Subcutaneous adipose tissue (tissue), 4 donors: ENCODE measurements around the gene MUC22. TPM values are rescaled to one million over a fixed set of nuclear protein-coding genes. Genes with fewer than 3 reads are reported as not detected.

ENCODE experiments used
- total RNA-seq, 4 donors: library from RNA; depleted of rRNA; stranded (reverse); fragments of >200 nt; gene quantifications; one replicate each; pipeline ENCODE4 v1.1.0, GENCODE V29; 2016
- TF ChIP-seq, protein P1 (sequence below): fragments of 450-650 bp; IDR thresholded peaks from one replicate; pipeline ENCODE4 v1.5.1; 2016; ENCODE audit warnings: low read depth, mild to moderate bottlenecking, control low read depth, antibody characterized with exemption, moderate library complexity

Gene MUC22
- total RNA-seq, 4 donors from 2014 or later, result not detected

DNA sequence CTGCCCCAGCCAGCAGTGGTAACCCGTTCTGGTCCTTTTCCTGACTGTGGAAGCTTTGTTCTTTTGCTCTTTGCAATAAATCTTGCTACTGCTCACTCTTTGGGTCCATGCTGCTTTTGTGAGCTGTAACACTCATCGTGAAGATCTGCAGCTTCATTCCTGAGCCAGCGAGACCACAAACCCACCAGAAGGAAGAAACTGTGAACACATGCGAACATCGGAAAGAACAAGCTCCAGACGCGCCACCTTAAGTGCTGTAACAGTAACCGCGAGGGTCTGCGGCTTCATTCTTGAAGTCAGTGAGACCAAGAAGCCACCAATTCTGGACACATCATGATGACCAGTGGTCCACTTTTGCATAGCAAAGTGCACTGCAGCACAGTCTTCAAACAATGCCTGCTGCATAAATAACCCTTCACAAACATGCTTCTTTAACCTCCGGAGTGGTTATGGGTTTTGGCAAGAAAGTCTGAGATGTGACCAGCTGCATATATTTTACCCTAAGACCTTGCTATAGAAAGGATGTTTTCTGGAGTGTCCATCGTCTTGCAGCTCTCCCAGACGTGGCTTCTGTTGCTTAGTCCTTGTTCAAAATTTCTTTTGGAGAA lies 8.9 kb upstream of the MUC22 start:
- TF ChIP-seq, protein P1, sequence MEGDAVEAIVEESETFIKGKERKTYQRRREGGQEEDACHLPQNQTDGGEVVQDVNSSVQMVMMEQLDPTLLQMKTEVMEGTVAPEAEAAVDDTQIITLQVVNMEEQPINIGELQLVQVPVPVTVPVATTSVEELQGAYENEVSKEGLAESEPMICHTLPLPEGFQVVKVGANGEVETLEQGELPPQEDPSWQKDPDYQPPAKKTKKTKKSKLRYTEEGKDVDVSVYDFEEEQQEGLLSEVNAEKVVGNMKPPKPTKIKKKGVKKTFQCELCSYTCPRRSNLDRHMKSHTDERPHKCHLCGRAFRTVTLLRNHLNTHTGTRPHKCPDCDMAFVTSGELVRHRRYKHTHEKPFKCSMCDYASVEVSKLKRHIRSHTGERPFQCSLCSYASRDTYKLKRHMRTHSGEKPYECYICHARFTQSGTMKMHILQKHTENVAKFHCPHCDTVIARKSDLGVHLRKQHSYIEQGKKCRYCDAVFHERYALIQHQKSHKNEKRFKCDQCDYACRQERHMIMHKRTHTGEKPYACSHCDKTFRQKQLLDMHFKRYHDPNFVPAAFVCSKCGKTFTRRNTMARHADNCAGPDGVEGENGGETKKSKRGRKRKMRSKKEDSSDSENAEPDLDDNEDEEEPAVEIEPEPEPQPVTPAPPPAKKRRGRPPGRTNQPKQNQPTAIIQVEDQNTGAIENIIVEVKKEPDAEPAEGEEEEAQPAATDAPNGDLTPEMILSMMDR, result no peak

DNA sequence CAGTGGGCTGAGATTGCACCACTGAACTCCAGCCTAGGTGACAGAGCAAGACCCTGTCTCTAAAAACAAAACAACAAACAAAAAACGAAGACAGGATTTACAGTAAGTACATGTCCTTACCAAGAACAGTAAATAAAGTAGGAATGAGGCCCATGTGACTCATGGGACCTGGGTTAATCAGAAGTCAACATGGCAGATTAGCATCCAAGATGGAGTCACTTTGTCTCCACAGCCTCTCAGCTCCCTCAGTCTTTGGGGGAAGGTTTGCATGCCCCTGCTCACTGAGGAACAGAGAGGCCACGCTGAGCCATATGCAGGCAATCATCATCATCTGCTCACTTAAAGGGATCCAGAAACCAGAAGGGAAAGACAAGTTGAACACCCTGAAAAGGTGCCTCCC lies 7.8 kb upstream of the MUC22 start:
- TF ChIP-seq, protein P1, result no peak

DNA sequence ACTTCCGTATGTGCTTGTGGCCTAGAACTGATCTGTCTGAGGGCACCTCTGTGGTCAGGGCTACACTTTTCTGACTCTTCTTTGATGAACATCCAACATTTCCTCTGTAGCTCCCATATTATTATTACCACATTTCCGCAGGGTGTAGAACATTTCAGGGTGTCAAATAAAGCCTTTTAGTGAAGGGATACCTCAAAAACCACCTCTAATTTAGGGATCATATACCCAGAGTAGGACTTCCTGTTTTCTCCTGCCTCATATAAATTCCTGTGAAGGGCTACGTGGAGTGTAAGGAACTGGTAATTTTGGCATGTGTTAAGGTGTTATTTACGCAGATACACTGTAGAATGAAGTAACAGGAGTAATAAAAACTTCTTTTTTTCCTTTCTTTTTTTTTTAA lies 5.5 kb upstream of the MUC22 start:
- TF ChIP-seq, protein P1, result no peak

DNA sequence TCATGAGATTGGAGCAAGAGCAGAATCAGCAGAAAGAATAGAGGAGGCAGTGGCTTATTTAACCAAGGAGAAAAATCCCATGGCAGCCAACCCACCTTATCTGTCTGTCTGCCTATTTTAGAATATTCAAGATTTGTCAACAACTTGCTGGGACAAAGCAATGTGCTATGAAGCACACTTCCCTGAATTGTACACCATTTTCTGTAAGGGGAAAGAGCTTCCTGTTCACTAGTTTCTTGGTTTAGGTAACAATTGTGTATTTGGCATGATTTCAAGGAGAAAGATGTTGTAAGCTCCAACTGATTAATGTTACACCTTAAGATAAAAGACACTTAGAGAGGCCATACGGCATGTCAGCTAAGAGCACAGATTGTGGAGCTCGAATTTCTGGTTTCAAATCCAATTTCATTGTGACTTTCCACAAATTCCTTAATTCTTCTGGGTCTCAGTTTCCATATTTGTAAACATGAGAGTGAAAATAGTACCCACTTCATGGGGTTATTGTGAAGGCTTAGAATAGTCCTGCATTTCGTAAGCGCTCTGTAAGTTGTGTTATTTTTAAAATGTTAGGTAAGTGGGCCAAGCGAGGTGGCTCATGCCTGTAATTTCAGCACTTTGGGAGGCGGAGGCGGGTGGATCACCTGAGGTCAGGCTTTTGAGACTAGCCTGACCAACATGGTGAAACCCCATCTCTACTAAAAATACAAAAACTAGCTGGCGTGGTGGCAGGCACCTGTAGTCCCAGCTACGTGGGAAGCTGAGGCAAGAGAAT lies 4.8 kb upstream of the MUC22 start:
- TF ChIP-seq, protein P1, result no peak

DNA sequence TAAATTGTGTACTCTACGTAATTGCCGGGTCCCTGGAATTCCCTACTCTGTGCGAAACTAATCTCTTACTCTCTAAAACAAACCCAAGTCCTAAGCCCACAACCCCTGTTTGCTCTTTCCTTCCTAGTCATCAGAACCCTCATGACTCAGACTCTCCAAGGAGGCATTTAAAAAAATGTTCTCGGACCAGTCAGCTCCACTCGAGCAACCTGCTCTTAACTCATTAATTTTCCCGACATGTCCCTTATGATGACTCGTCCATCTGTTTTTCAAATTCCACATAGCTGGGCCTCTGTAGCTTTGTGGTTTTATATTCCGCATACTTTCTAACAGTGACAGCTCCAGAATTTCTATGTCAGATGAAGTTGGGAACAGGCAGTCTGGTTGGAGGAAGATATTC lies 2.6 kb upstream of the MUC22 start:
- TF ChIP-seq, protein P1, result no peak

DNA sequence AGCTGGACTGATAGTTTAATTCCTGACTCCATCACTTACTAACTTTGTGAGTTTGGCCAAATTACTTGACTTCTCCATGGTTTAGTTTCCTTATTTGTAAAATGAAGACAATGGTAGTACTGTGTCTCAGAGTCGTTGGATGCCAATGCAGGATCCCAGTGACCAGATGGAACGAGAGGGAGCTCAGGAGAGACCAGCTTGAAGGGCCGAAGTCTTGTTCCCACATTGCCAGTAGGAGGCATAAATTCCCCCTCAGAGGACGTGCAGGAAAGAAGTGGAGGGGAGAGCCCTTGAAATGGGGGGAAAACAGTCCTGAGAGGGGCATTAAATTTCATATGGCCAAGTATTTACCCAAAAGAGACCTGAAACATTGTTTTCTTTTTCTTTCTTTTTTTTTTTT lies 2.1 kb upstream of the MUC22 start:
- TF ChIP-seq, protein P1, result no peak

DNA sequence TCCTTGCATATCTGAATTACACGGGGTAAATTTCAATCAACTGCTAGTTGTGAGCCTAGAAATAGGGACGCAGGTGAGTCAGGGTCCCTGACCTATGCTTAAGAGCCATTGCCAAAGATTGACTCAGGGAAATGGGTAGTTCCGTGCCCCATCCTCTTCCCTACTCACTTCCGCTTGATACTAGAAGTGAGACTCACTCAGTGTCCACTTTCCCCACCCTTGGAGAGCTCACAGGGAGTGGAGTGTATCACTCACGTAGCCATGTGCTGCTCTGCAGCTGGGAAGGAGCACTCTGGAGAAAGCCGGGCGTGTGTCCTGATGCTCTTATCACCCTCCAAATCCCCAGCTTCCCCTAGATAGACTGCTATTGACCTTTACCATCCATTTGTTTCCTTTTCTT lies 543 bp upstream of the MUC22 start:
- TF ChIP-seq, protein P1, result no peak
